Upper lobe of left lung (tissue), 4 donors: ENCODE data around the gene NR0B2.

ENCODE experiments used
- EP300 ChIP-seq, 4 donors: sonication (generic); formaldehyde crosslinking; IDR thresholded peaks; one replicate each; pipeline ENCODE4 v1.5.1; 2017; ENCODE audit warnings: antibody characterized with exemption in 4 of 4, control low read depth in 2 of 4
- POLR2A ChIP-seq, 4 donors: fragments of 450-650 bp; IDR thresholded peaks; one replicate each; pipeline ENCODE4 v1.5.1; 2016 to 2017; ENCODE audit warnings: antibody characterized with exemption in 4 of 4, mild to moderate bottlenecking in 2 of 4
- POLR2AphosphoS5 ChIP-seq, 2 donors: sonication (generic); formaldehyde crosslinking; IDR thresholded peaks; one replicate each; pipeline ENCODE4 v1.5.1; 2017; ENCODE audit warnings: antibody characterized with exemption in 2 of 2
- TF ChIP-seq, protein P1 (sequence below), 6 experiments: fragments of 450-650 bp in 4 of 6; fragments of 200-600 bp in 2 of 6; sonication (generic) in 2 of 6; IDR thresholded peaks; one replicate each; pipeline ENCODE4 v1.5.1; 2016 to 2019; ENCODE audit warnings: antibody characterized with exemption in 6 of 6

DNA sequence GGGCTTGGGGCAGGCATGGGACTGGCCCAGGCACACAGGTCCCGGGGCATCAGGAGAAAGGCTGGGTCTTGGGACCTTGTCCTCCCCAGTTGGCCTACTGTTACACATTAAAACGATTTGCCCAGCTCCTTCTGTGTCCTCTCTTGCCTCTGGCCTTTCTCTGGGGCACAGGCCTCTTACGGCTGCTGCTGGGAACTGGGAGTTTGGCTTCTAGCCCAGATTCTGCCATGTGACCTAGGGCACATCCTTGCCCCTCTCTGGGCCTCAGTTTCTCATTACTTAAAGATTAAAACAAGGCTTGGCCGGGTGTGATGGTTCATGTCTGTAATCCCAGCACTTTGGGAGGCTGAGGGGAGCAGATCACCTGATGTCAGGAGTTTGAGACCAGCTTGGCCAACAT lies 32.5 kb upstream of the NR0B2 start:
- TF ChIP-seq POLR2A (IDR thresholded peaks at IDR 0.05) = no peak
- TF ChIP-seq, protein P1, sequence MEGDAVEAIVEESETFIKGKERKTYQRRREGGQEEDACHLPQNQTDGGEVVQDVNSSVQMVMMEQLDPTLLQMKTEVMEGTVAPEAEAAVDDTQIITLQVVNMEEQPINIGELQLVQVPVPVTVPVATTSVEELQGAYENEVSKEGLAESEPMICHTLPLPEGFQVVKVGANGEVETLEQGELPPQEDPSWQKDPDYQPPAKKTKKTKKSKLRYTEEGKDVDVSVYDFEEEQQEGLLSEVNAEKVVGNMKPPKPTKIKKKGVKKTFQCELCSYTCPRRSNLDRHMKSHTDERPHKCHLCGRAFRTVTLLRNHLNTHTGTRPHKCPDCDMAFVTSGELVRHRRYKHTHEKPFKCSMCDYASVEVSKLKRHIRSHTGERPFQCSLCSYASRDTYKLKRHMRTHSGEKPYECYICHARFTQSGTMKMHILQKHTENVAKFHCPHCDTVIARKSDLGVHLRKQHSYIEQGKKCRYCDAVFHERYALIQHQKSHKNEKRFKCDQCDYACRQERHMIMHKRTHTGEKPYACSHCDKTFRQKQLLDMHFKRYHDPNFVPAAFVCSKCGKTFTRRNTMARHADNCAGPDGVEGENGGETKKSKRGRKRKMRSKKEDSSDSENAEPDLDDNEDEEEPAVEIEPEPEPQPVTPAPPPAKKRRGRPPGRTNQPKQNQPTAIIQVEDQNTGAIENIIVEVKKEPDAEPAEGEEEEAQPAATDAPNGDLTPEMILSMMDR (IDR thresholded peaks at IDR 0.05) = no peak
- no peak for TF ChIP-seq POLR2AphosphoS5 (IDR thresholded peaks at IDR 0.05)
- TF ChIP-seq EP300 (IDR thresholded peaks at IDR 0.05) = no peak
